NCI-H345 (cell line): ENCODE results near the gene LZTS3.
"Not testable (repeated sequence)": the region's sequence is repeated elsewhere in the genome, so short reads cannot be mapped to it uniquely, and the experiment has no call there.

Source experiments
- DNase-seq: peaks from one replicate; lab custom pipeline; 2025; lab: John Stamatoyannopoulos, UW

LZTS3 gene

GRCh38 chr20:3172933-3173609 lies at the start of gene LZTS3:
TSS of gene LZTS3 (minus strand) at chr20:3173549. CDS start at chr20:3167163, 6,386 bp downstream.
- peak; percentile 86 for DNase-seq

- DNase-seq = no peak
Measured at GRCh38 chr20:3221398-3222226, 48.3 kb upstream of the LZTS3 start.

- peak; percentile 86 for DNase-seq
Measured at GRCh38 chr20:3218307-3218988, 45.1 kb upstream of the LZTS3 start.

- not testable (repeated sequence) for DNase-seq
Measured at GRCh38 chr20:3215359-3215917, 42.1 kb upstream of the LZTS3 start.

GRCh38 chr20:3213226-3213625 lies 39.9 kb upstream of the LZTS3 start:
- DNase-seq = no peak

- no peak for DNase-seq
Measured at GRCh38 chr20:3210346-3210745, 37.0 kb upstream of the LZTS3 start.

- no peak for DNase-seq
Measured at GRCh38 chr20:3209946-3210317, 36.6 kb upstream of the LZTS3 start.

- peak; percentile 60 for DNase-seq
Measured at GRCh38 chr20:3209257-3209945, 36.1 kb upstream of the LZTS3 start, which contains the start of gene ITPA. TSS of gene ITPA (plus strand) at chr20:3209498. CDS start at chr20:3209552, 54 bp downstream.

GRCh38 chr20:3208786-3209256 lies 35.5 kb upstream of the LZTS3 start:
- DNase-seq = no peak

- DNase-seq = peak; percentile 94
Measured at GRCh38 chr20:3204124-3204794, 30.9 kb upstream of the LZTS3 start, which contains the start of gene DDRGK1. TSS of gene DDRGK1 (minus strand) at chr20:3204682. CDS start at chr20:3204627, 55 bp downstream.

GRCh38 chr20:3203315-3204123 lies 30.2 kb upstream of the LZTS3 start:
- peak; percentile 51 for DNase-seq

GRCh38 chr20:3202965-3203314 lies 29.6 kb upstream of the LZTS3 start:
- DNase-seq = peak; percentile 17

- no peak for DNase-seq
Measured at GRCh38 chr20:3199976-3200755, 26.8 kb upstream of the LZTS3 start.

- DNase-seq = no peak
Measured at GRCh38 chr20:3199206-3199605, 25.9 kb upstream of the LZTS3 start.

- no peak for DNase-seq
Measured at GRCh38 chr20:3195590-3196237, 22.4 kb upstream of the LZTS3 start.

GRCh38 chr20:3194617-3195280 lies 21.4 kb upstream of the LZTS3 start:
- peak; percentile 46 for DNase-seq

- no peak for DNase-seq
Measured at GRCh38 chr20:3193806-3194616, 20.7 kb upstream of the LZTS3 start.
